ENCODE data around the gene C19orf25.

C19orf25 gene

GRCh38 chr19:1432507-1432887, 46.5 kb downstream of the C19orf25 start:
- DNase-seq (ENCODE audit: low spot score) = no peak

- no peak for DNase-seq (ENCODE audit: low spot score)
Measured at GRCh38 chr19:1431759-1432506, 47.1 kb downstream of the C19orf25 start.

- DNase-seq (ENCODE audit: low spot score) = no peak
Measured at GRCh38 chr19:1430246-1430645, 48.8 kb downstream of the C19orf25 start.

- DNase-seq (ENCODE audit: low spot score) = no peak
Measured at GRCh38 chr19:1429750-1430149, 49.3 kb downstream of the C19orf25 start.

- no peak for DNase-seq (ENCODE audit: low spot score)
Measured at GRCh38 chr19:1428738-1429391, 50.1 kb downstream of the C19orf25 start.

GRCh38 chr19:1427221-1427920, 51.6 kb downstream of the C19orf25 start:
- DNase-seq (ENCODE audit: low spot score) = no peak

GRCh38 chr19:1426736-1427135, 52.3 kb downstream of the C19orf25 start:
- no peak for DNase-seq (ENCODE audit: low spot score)

GRCh38 chr19:1425902-1426301, 53.1 kb downstream of the C19orf25 start:
- no peak for DNase-seq (ENCODE audit: low spot score)

GRCh38 chr19:1425102-1425837, 53.7 kb downstream of the C19orf25 start:
- DNase-seq (ENCODE audit: low spot score) = no peak

- DNase-seq (ENCODE audit: low spot score) = no peak
Measured at GRCh38 chr19:1424192-1424955, 54.6 kb downstream of the C19orf25 start.

- DNase-seq (ENCODE audit: low spot score) = no peak
Measured at GRCh38 chr19:1423436-1424191, 55.4 kb downstream of the C19orf25 start.
